ENCODE results near the gene BLM. TPM values are rescaled to one million over a fixed set of nuclear protein-coding genes. Genes with fewer than 3 reads are reported as not detected.

BLM gene
- total RNA-seq, 2 donors from 2014 or later: 29.6 to 34.9 TPM

DNA sequence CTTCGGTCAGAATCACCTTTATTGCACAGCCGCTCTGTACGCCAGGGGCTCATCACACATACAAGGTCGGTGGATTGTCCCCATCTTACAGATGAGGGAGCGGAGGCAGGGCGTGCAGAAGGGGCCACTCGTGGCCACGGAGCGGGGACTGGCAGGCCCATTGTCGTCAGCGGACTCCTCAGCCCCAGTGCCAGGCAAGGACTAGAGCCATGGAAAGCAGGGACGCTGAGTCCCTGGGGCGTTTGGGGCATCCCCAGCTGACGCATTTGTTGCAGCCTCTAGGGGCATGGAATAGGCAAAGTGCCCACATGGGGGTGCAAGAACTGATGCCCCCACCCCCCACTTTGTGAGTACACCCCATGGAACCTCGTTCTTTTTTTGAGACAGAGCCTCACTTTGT, 121.4 kb downstream of the BLM start:
- H3K9me3 Mint-ChIP-seq: no peaks in the 10 kb centered on the region
- no peaks in the 10 kb centered on the region for H3K9me3 ChIP-seq (ENCODE audit: control insufficient read depth, low read length)
- no peak overlapping the region for H3K27ac Mint-ChIP-seq
- DNase-seq: no peak
- H3K36me3 Mint-ChIP-seq (ENCODE audit: low read depth): no peaks in the 10 kb centered on the region
- H3K27me3 ChIP-seq (ENCODE audit: control insufficient read depth, insufficient read depth, low read length, poor library complexity, severe bottlenecking): no peaks in the 10 kb centered on the region
- no peak overlapping the region for H3K9ac ChIP-seq (ENCODE audit: extremely low read depth, low read length, poor library complexity, severe bottlenecking)
- no peak overlapping the region for H3K4me3 Mint-ChIP-seq
- H3K4me1 ChIP-seq (ENCODE audit: control insufficient read depth, insufficient read depth, low read length): peaks cover 5% of the 10 kb centered on the region
- H3K27ac ChIP-seq (ENCODE audit: low read depth, low read length): no peak overlapping the region
- peaks cover 18% of the 10 kb centered on the region for H3K4me1 Mint-ChIP-seq
- TF ChIP-seq, protein P1, sequence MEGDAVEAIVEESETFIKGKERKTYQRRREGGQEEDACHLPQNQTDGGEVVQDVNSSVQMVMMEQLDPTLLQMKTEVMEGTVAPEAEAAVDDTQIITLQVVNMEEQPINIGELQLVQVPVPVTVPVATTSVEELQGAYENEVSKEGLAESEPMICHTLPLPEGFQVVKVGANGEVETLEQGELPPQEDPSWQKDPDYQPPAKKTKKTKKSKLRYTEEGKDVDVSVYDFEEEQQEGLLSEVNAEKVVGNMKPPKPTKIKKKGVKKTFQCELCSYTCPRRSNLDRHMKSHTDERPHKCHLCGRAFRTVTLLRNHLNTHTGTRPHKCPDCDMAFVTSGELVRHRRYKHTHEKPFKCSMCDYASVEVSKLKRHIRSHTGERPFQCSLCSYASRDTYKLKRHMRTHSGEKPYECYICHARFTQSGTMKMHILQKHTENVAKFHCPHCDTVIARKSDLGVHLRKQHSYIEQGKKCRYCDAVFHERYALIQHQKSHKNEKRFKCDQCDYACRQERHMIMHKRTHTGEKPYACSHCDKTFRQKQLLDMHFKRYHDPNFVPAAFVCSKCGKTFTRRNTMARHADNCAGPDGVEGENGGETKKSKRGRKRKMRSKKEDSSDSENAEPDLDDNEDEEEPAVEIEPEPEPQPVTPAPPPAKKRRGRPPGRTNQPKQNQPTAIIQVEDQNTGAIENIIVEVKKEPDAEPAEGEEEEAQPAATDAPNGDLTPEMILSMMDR (conservative IDR thresholded peaks at IDR 0.05): no peak
- WGBS, 2 experiments (ENCODE audit: insufficient coverage in 1 of 2, insufficient read length in 1 of 2): 95 to 97% methylated on average over 13 to 15 of the region's 15 CpGs
- no peaks in the 10 kb centered on the region for H3K36me3 ChIP-seq (ENCODE audit: control insufficient read depth, insufficient read depth, low read length)
- no peaks in the 10 kb centered on the region for H3K27me3 Mint-ChIP-seq (ENCODE audit: insufficient read depth)
- H3K4me3 ChIP-seq (ENCODE audit: low read length): no peak overlapping the region

DNA sequence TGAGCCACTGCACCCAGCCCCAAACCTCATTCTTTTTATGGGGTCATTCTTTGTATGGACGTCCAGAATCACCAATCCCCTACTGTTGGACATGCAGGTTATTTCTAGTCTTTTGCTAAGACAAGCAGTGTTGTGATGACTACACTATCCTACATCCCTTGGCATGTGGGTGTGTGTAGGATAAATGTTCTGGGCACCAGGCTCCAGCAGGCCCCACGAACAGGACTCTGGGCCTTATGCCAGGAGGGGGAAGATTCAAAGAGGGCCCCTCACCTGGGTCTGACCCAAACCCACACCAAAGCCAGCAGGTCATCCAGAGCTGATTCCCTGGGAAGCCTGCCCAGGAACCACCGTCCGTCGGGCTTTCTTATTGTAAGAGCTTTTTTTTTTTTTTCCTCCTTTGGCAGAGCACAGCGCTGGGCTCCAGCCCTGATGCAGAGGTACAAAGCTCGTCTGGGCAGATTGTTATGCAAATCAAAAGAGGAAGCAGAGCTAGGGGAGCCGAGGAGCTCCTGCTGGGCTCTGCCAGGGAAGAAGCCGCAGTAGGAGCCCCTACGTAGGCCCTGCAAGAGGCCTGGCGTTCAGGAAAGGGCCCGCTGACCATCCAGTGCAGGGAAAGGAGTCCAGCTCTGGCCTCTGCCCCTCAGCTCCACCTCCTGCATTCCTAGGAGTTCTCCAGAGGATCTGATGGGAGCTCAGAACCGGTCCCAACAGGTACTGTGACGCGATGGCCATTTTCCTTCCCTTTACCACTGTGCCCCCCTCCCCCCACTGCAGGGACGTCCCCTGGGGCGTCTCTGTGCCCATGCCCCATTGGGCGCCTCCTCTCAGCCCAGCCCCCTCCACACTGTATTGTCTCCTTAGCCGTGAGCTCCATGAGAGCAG, 122.3 kb downstream of the BLM start:
- no peak overlapping the region for H3K9ac ChIP-seq (ENCODE audit: extremely low read depth, low read length, poor library complexity, severe bottlenecking)
- Mint-ChIP-seq H3K9me3 (no peaks in the 10 kb centered on the region), H3K27me3 (ENCODE audit: insufficient read depth) (no peaks in the 10 kb centered on the region), H3K4me1 (peaks cover 18% of the 10 kb centered on the region), H3K36me3 (ENCODE audit: low read depth) (no peaks in the 10 kb centered on the region), H3K27ac (peak overlapping the region; percentile 78), H3K4me3 (no peak overlapping the region)
- no peaks in the 10 kb centered on the region for H3K9me3 ChIP-seq (ENCODE audit: control insufficient read depth, low read length)
- DNase-seq: peak; percentile 88
- no peak overlapping the region for H3K4me3 ChIP-seq (ENCODE audit: low read length)
- no peaks in the 10 kb centered on the region for H3K27me3 ChIP-seq (ENCODE audit: control insufficient read depth, insufficient read depth, low read length, poor library complexity, severe bottlenecking)
- H3K36me3 ChIP-seq (ENCODE audit: control insufficient read depth, insufficient read depth, low read length): no peaks in the 10 kb centered on the region
- TF ChIP-seq, protein P1 (conservative IDR thresholded peaks at IDR 0.05): no peak
- WGBS, 2 experiments (ENCODE audit: insufficient coverage in 1 of 2, insufficient read length in 1 of 2): 35 to 54% methylated on average over 8 to 19 of the region's 19 CpGs
- H3K27ac ChIP-seq (ENCODE audit: low read depth, low read length): no peak overlapping the region
- H3K4me1 ChIP-seq (ENCODE audit: control insufficient read depth, insufficient read depth, low read length): peaks cover 5% of the 10 kb centered on the region

DNA sequence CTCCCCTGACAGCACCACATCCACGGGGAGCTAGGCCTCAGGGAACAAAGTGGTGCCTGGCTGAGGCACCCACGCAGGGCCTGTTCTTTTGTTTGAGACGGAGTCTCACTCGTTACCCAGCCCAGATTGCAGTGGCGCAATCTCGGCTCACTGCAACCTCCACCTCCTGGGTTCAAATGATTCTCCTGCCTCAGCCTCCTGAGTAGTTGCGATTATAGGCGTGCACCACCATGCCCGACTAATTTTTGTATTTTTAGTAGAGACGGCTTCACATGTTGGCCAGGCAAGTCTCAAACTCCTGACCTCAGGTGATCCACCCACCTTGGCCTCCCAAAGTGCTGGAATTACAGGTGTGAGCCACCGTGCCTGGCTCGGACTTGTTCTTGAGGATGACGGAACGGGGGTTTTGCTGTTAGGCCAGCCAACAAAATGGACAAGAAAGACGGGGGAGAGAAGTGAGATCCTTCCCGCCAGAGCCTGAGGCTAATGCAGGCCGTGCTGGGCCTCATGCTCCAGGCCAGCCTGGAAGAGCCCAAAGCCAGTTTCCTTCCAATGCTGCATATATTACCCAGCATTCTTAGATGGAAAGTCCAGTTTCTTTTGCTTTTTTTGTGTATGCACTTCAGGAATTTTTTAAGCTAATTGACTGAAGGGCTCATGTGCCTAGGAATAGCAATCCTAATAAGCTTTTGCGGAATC, 123.2 kb downstream of the BLM start:
- TF ChIP-seq, protein P1 (conservative IDR thresholded peaks at IDR 0.05): no peak
- Histone ChIP-seq H3K36me3 (ENCODE audit: control insufficient read depth, insufficient read depth, low read length) (no peaks in the 10 kb centered on the region), H3K27me3 (ENCODE audit: control insufficient read depth, insufficient read depth, low read length, poor library complexity, severe bottlenecking) (no peaks in the 10 kb centered on the region), H3K27ac (ENCODE audit: low read depth, low read length) (no peak overlapping the region), H3K9me3 (ENCODE audit: control insufficient read depth, low read length) (no peaks in the 10 kb centered on the region), H3K9ac (ENCODE audit: extremely low read depth, low read length, poor library complexity, severe bottlenecking) (no peak overlapping the region), H3K4me1 (ENCODE audit: control insufficient read depth, insufficient read depth, low read length) (peaks cover 5% of the 10 kb centered on the region), H3K4me3 (ENCODE audit: low read length) (no peak overlapping the region)
- Mint-ChIP-seq H3K27ac (peak overlapping the region; percentile 78), H3K9me3 (no peaks in the 10 kb centered on the region), H3K4me3 (no peak overlapping the region), H3K36me3 (ENCODE audit: low read depth) (no peaks in the 10 kb centered on the region), H3K4me1 (peaks cover 15% of the 10 kb centered on the region), H3K27me3 (ENCODE audit: insufficient read depth) (no peaks in the 10 kb centered on the region)
- 91 to 92% methylated on average over 13 to 18 of the region's 18 CpGs for WGBS, 2 experiments (ENCODE audit: insufficient coverage in 1 of 2, insufficient read length in 1 of 2)
- no peak for DNase-seq

Measured in endodermal cell (in vitro differentiated cells).